ENCODE results near the gene PREPL.

DNA sequence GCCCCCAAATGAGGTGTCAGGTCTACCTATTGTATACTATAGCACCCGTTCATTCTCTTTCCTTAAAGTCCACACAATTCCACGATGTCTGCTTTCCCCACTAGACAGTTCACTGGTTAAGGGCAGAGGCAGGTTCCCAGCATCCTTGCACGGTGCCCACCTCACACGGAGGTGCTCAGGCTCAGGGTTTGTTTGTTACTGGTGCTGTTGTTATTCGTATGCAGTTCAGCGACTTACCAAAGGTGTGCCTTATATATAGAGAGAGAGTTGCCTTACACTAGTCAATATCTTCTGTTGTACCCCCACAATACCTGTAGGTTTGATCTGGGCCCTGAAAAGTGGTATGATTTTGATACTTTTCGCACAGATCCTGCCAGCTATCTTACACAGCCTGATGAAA lies 55.4 kb downstream of the PREPL start:
- no peak for TF ChIP-seq POLR2A (IDR thresholded peaks at IDR 0.05)
- TF ChIP-seq, protein P1, sequence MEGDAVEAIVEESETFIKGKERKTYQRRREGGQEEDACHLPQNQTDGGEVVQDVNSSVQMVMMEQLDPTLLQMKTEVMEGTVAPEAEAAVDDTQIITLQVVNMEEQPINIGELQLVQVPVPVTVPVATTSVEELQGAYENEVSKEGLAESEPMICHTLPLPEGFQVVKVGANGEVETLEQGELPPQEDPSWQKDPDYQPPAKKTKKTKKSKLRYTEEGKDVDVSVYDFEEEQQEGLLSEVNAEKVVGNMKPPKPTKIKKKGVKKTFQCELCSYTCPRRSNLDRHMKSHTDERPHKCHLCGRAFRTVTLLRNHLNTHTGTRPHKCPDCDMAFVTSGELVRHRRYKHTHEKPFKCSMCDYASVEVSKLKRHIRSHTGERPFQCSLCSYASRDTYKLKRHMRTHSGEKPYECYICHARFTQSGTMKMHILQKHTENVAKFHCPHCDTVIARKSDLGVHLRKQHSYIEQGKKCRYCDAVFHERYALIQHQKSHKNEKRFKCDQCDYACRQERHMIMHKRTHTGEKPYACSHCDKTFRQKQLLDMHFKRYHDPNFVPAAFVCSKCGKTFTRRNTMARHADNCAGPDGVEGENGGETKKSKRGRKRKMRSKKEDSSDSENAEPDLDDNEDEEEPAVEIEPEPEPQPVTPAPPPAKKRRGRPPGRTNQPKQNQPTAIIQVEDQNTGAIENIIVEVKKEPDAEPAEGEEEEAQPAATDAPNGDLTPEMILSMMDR (IDR thresholded peaks at IDR 0.05), result no peak
